CD4-positive, alpha-beta T cell treated with Interleukin-6 at 100 ng/mL for 8 hours (primary cell): Measurements from ENCODE around the gene OAS3.
"Not testable (repeated sequence)": the region's sequence is repeated elsewhere in the genome, so short reads cannot be mapped to it uniquely, and the experiment has no call there.

Experiments used
- DNase-seq: peaks from one replicate; pipeline ENCODE4 v3.0.0-alpha.2; 2020; ENCODE audit warnings: mixed read lengths, low spot score

Gene OAS3

GRCh38 chr12:112937741-112938719, at the start of gene OAS3:
TSS of gene OAS3 (plus strand) at chr12:112938474. CDS start at chr12:112938531, 57 bp downstream.
- peak; percentile 72 for DNase-seq

DNA sequence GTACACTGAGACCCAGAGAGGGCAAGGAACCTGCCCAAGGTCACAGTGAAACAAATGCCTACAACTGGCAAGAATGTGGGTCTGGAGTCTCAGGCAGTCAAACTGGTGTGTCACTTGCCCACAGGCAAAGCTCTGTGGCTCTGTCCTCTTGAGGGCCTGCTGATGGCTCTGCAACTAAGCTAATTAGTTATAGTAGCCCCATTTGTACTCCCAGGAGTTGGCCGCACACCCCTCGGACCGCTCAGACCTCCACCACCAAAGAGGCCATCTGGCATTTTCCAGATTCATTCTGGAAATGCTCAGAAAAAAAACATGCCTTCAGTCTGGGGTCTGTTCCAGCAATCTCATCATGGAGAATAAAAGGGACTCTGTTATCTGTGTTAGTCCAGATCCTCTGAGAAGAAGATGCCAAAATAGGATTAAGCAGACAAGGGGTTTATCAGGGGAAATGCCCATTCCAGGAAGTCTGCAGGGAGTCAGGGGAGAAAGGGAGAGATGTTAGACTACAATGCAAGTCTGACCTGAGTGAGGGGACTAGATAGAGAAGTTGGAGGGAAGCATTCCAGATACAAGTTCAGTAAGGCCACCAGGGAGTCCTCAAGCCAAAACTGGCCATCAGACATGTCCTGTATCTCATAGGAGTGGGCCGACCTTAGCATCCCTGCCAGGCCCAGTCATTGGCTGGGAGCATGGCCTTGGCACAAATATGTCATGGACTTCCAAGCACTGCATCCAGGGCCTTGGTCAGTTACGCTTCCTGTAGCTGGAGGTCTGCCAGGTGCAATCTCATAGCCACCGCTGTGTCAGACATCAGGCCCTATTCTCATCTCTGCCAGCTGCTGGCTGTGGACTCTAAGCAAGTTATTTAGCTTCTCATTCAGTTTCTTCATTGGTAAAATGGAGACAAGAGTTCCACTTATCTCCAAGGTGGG, 46.9 kb upstream of the OAS3 start:
- no peak for DNase-seq

- no peak for DNase-seq
Observed at GRCh38 chr12:112892856-112893255, 45.4 kb upstream of the OAS3 start.

- DNase-seq: no peak
Observed at GRCh38 chr12:112894128-112894527, 44.1 kb upstream of the OAS3 start.

DNA sequence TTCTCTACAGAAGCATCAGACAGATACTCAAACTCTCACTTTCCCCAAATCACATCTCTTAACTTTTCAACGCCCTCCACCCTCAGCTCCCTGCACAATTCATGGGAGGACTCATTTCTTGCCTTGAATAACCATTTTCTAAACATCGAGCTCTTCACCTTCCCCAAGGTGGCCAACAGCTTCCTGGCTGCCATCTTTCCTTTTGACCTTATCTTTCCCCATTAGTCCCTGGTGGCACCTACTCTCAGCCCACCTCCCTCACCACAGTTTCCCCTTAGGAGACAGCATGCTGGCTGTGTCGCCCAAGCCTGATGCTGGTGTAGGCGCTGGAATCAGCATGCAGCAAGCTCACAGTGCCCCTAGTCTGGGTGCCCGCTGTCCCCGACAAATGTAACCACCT, 39.9 kb upstream of the OAS3 start:
- DNase-seq: no peak

DNA sequence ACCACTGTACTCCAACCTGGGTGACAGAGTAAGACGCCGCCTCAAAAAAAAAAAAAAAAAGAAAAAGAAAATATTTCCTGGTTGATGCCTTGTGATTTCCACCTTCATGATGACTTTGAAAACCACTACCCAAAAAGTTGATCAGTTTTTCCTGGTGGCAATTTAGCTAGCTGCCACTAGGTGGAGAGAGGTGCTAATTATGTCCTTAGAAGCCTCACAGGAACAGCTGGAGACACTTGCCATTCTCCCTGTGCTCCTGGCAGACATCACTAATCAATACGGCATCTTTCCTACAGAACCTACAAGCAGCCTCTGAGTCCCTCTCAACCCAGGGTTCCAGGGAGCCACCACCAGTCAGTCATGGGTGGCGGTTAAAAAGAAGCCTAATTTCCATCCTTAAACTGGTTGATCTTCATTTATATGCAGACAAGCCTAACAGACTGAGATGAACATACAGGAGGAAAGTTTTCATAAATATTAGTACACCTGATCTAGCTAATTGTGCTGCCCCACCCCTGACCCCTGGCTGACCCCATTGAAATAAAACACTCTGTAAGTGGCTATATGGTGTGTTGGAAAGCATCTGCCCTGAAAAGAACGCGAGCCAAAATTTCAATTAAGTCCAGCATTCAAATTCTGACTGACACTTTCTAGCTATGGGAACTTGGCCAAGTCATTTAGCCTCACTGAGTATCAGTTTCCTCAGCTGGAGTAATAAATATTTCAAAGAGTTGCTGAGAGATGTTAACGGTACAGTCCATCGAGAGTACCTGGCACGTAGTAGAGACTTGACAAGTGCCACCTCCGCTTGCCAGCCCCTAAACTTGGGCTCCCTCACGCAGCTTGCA, 37.8 kb upstream of the OAS3 start:
- DNase-seq: peak; percentile 60

DNA sequence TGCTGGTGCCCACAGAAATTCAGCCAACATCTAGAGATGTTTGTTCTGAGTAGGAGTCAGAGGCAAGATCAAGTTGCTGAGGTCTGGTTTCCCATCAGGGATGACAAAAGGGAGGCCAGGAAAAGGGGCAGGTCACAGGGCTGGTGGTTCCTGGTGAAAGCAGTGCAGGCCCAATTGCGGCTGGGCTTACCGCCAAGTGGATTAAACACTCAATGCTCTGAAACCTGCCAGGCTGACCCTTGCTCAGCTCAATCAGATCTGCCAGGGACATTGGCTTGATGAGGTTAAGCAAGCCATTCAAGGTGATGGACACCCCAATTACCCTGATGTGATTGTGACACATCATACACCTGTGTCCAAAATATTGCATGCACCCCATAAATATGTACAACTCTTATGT, 37.0 kb upstream of the OAS3 start:
- no peak for DNase-seq

DNA sequence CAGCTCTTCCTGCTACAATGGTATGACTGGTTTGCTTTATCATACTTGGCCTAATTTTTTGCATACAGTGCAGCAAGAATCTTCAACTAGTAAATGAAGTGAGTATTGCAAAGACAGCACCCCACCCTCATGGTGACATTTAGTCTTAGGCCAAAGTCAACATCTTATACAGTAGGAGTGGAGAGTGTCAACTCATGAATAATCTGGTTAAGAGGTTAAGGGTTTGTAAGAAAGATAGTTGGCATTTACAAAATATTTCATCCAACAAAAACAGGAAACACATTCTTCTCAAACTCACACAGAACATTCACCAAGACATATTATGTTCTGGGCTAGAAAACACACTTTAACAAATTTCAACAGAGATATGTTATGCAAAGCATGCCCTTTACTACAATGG, 33.7 kb upstream of the OAS3 start:
- no peak for DNase-seq

DNA sequence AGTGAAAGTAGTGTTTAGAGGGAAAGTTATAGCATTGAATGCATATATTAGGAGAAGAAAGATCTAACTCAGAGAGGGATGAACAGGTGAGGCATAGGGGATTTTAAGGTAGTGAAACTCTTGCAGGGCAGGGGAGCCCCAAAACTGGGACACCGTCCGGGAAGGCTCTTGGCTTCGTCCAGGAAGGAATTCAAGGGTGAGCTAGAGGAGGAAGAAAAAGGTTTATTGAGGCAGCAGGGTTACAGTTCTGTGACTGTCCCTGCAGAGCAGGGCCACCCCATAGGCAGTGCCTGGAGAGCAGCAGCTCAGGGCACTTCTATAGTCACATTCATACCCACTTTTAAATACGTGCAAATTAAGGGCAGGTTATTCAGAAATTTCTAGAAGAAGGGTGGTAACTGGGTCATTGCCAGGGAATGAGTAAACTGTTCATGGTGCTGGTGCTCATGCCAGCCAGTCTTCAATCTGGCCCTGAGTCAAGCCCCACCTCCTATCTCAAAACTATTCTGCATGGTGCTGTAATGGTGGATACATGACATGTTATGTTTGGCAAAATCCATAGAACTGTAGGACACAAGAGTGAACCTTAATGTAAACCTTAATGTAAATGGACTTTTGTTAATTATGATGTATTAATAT, 32.7 kb upstream of the OAS3 start:
- no peak for DNase-seq

DNA sequence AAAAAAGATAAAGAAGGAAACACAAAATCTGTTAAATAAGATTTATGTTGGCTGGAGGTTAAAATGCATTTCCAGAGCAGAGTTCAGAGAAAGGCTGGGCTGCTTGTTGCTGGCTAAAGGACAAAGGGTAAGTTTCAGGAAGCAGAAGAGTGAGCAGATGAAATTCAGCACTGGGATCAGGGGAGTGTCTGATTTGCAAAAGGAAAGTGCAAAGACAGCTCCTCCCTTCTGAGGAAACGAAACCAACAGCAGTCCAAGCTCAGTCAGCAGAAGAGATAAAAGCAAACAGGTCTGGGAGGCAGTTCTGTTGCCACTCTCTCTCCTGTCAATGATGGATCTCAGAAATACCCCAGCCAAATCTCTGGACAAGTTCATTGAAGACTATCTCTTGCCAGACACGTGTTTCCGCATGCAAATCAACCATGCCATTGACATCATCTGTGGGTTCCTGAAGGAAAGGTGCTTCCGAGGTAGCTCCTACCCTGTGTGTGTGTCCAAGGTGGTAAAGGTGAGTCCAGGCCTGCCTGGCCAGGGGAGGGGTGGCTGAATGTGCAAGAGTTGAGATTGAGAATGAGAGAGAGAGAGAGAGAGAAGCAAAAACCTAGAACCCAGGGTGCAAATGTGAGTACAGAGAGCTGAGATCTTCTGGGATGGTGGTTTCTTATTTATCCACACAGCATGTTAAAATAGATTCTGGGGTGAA, 31.4 kb upstream of the OAS3 start, which contains the start of gene OAS1:
OAS1 (plus strand) TSS at position 251 of the 703 bp plus-strand sequence; CDS start at position 329, 78 bp downstream.
- DNase-seq: peak; percentile 57

- no peak for DNase-seq
Observed at GRCh38 chr12:112907415-112908157, 30.7 kb upstream of the OAS3 start.

GRCh38 chr12:112908548-112908947, 29.7 kb upstream of the OAS3 start:
- DNase-seq: peak; percentile 9

- DNase-seq: no peak
Observed at GRCh38 chr12:112909693-112910092, 28.6 kb upstream of the OAS3 start.

DNA sequence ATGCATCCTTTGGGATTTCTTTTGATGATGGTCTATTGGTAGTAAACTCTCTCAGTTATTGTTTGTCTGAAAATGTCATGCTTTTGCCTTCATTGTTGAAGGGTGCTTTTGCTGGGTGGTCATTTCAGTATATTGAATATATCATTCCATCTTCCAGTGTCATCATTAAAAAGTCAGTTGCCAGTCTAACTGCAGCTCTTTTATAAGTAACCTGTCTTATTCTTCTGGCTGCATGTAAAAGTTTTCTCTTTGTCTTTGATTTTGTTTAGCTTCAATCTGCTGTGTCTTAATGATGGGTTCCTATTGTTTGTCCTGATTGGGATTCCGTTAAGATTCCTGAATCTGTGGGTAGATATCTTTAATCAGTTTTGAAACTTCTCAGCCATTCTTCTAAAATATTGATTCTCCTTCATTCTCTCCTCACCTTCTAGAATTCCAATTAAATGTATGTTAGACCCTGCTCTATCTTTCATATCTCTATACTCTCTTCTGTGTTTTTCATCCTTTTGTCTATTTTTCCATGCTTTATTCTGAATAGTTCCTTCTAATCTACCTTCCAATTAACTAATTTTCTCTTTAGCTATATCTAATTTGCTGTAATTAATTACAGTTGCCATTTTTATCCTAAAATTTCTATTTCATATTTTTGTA, 25.1 kb upstream of the OAS3 start:
- no peak for DNase-seq

- not testable (repeated sequence) for DNase-seq
Observed at GRCh38 chr12:112913888-112914287, 24.4 kb upstream of the OAS3 start.

GRCh38 chr12:112916270-112916669, 22.0 kb upstream of the OAS3 start:
- DNase-seq: no peak

DNA sequence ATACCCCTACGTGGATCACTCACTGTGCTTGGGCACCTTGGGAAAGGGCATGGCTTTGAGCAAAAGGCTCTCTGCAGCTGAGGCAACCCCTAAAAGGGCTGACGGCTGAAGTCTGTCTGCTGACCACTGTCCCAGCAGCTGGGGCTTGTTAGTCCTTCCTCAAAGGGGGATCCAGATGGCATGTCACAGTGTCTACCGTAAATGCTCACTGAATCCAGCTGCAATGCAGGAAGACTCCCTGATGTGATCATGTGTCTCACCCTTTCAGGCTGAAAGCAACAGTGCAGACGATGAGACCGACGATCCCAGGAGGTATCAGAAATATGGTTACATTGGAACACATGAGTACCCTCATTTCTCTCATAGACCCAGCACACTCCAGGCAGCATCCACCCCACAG, 19.2 kb upstream of the OAS3 start:
- DNase-seq: no peak

DNA sequence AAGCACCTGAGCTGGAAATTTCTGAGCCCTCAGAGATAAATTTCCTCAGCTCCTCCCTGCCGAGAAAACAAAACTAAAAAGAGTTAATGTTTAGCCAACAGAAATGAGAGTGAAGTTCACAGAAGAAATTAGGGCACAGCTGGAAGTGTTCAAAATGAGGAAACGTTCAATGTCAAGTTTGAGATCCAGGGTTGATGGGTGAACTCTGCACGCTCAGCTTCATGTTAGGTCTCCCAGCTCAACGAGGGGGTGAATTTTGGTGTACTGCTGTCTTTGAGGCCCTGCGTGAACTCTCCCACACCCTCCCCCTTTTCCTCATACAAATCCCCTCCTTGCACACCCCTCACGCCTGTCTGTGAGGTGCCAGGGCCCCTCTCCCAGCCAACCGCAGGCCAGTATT, 13.3 kb upstream of the OAS3 start:
- no peak for DNase-seq

DNA sequence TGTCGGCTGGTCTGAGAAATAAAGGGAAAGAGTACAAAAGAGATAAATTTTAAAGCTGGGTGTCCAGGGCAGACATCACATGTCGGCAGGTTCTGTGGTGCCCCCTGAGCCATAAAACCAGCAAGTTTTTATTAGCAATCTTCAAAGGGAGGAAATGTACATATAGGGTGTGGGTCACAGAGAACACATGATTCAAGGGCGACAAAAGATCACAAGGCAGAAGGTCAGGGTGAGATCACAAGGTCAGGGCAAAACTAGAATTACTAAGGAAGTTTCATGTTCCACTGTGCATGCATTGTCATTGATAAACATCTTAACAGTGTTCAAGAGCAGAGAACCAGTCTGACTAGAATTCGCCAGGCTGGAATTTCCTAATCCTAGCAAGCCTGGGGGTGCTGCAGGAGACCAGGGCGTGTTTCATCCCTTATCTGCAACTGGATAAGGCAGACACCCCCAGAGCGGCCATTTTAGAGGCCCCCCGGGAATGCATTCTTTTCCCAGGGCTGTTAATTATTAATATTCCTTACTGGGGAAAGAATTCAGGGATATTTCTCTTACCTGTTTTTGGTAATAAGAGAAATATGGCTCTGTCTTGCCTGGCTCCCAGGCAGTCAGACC, 11.7 kb upstream of the OAS3 start:
- DNase-seq: not testable (repeated sequence)
